ENCODE measurements around the gene SLC24A3.

Gene SLC24A3

DNA sequence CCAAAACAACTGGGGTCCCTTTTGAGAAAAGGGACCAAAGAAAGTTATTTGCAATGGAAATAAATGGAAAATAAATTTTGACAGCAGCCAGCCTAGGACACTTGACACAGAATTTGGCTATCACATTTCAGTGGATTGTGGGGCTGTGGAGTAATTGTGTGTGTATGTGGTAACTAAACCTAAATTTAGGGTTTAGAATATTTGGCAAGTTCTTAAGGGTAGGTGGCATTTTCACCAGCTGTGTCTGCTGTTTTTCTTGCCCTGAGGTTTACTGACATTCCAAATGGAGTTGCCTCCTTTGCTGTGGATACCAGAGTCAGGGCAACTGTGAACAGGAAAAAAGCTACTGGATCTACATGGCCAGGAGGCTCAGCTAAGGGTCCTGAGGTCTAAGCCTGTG is 270.9 kb downstream of the SLC24A3 start:
- Histone ChIP-seq H3K18ac (ENCODE audit: low read length) (no peak overlapping the region), H3K9ac (ENCODE audit: low read depth, low read length, poor library complexity) (no peak overlapping the region), H3K4ac (ENCODE audit: low read length) (no peak overlapping the region), H2AK5ac (ENCODE audit: low read depth, low read length) (no peak overlapping the region), H2BK120ac (ENCODE audit: low read depth, low read length) (no peak overlapping the region), H2BK12ac (ENCODE audit: low read length) (no peak overlapping the region), H4K8ac (ENCODE audit: low read depth, low read length) (no peak overlapping the region), H3K4me3 (ENCODE audit: low read length in 2 of 2) (no peak overlapping the region), H3K4me2 (ENCODE audit: insufficient read depth, low read length, poor library complexity, severe bottlenecking) (no peak overlapping the region), H4K91ac (ENCODE audit: low read depth, low read length, poor library complexity) (no peak overlapping the region), H2BK5ac (ENCODE audit: low read length) (no peak overlapping the region), H3K14ac (ENCODE audit: low read length) (no peak overlapping the region), H3K27me3 (ENCODE audit: control insufficient read depth in 3 of 3, insufficient read depth in 3 of 3, low read depth in 1 of 3, low read length in 3 of 3) (no peaks in the 10 kb centered on the region), H3K4me1 (ENCODE audit: control insufficient read depth in 2 of 2, insufficient read depth in 1 of 2, low read depth in 1 of 2, low read length in 2 of 2) (peaks cover 0 to 5% of the 10 kb centered on the region in 2 donors), H3K36me3 (replicated peaks in 1 of 2; ENCODE audit: control insufficient read depth in 2 of 2, insufficient read depth in 2 of 2, low read length in 2 of 2) (no peaks in the 10 kb centered on the region), H2AFZ (ENCODE audit: low read length) (no peak overlapping the region), H3K9me3 (replicated peaks in 1 of 2; ENCODE audit: control insufficient read depth in 2 of 2, insufficient read depth in 1 of 2, low read depth in 1 of 2, low read length in 2 of 2) (no peaks in the 10 kb centered on the region), H3K27ac (replicated peaks; ENCODE audit: low read length) (no peak overlapping the region), H3K79me1 (ENCODE audit: low read depth, low read length) (no peaks in the 10 kb centered on the region), H2BK15ac (ENCODE audit: low read length) (no peak overlapping the region), H3K23ac (ENCODE audit: low read depth, low read length, poor library complexity) (no peak overlapping the region)
- no peak for DNase-seq (ENCODE audit: low spot score)

GRCh38 chr20:19486446-19486845 is 274.0 kb downstream of the SLC24A3 start:
- Histone ChIP-seq H3K9ac (ENCODE audit: low read depth, low read length, poor library complexity) (no peak overlapping the region), H3K14ac (ENCODE audit: low read length) (no peak overlapping the region), H3K27me3 (ENCODE audit: control insufficient read depth in 3 of 3, insufficient read depth in 3 of 3, low read depth in 1 of 3, low read length in 3 of 3) (no peaks in the 10 kb centered on the region), H3K9me3 (replicated peaks in 1 of 2; ENCODE audit: control insufficient read depth in 2 of 2, insufficient read depth in 1 of 2, low read depth in 1 of 2, low read length in 2 of 2) (no peaks in the 10 kb centered on the region), H3K27ac (replicated peaks; ENCODE audit: low read length) (no peak overlapping the region), H4K91ac (ENCODE audit: low read depth, low read length, poor library complexity) (no peak overlapping the region), H2AFZ (ENCODE audit: low read length) (no peak overlapping the region), H2BK15ac (ENCODE audit: low read length) (no peak overlapping the region), H3K36me3 (replicated peaks in 1 of 2; ENCODE audit: control insufficient read depth in 2 of 2, insufficient read depth in 2 of 2, low read length in 2 of 2) (no peaks in the 10 kb centered on the region), H3K4ac (ENCODE audit: low read length) (no peak overlapping the region), H2BK120ac (ENCODE audit: low read depth, low read length) (no peak overlapping the region), H3K79me1 (ENCODE audit: low read depth, low read length) (no peaks in the 10 kb centered on the region), H3K4me3 (ENCODE audit: low read length in 2 of 2) (no peak overlapping the region), H2AK5ac (ENCODE audit: low read depth, low read length) (no peak overlapping the region), H3K23ac (ENCODE audit: low read depth, low read length, poor library complexity) (no peak overlapping the region), H2BK5ac (ENCODE audit: low read length) (no peak overlapping the region), H2BK12ac (ENCODE audit: low read length) (no peak overlapping the region), H3K4me1 (ENCODE audit: control insufficient read depth in 2 of 2, insufficient read depth in 1 of 2, low read depth in 1 of 2, low read length in 2 of 2) (peaks cover 0 to 2% of the 10 kb centered on the region in 2 donors), H3K18ac (ENCODE audit: low read length) (no peak overlapping the region), H3K4me2 (ENCODE audit: insufficient read depth, low read length, poor library complexity, severe bottlenecking) (no peak overlapping the region), H4K8ac (ENCODE audit: low read depth, low read length) (no peak overlapping the region)
- no CpG with 5 or more reads among the region's 2 CpGs for WGBS, 2 donors (ENCODE audit: extremely low coverage in 2 of 2, insufficient read length in 2 of 2, insufficient replicate concordance in 1 of 2)
- no peak for DNase-seq (ENCODE audit: low spot score)

GRCh38 chr20:19487420-19487819 is 275.0 kb downstream of the SLC24A3 start:
- Histone ChIP-seq H4K8ac (ENCODE audit: low read depth, low read length) (no peak overlapping the region), H3K4me2 (ENCODE audit: insufficient read depth, low read length, poor library complexity, severe bottlenecking) (no peak overlapping the region), H3K9me3 (replicated peaks in 1 of 2; ENCODE audit: control insufficient read depth in 2 of 2, insufficient read depth in 1 of 2, low read depth in 1 of 2, low read length in 2 of 2) (no peaks in the 10 kb centered on the region), H2BK120ac (ENCODE audit: low read depth, low read length) (no peak overlapping the region), H3K4ac (ENCODE audit: low read length) (no peak overlapping the region), H3K79me1 (ENCODE audit: low read depth, low read length) (no peaks in the 10 kb centered on the region), H4K91ac (ENCODE audit: low read depth, low read length, poor library complexity) (no peak overlapping the region), H2BK5ac (ENCODE audit: low read length) (no peak overlapping the region), H2AK5ac (ENCODE audit: low read depth, low read length) (no peak overlapping the region), H3K14ac (ENCODE audit: low read length) (no peak overlapping the region), H3K27ac (replicated peaks; ENCODE audit: low read length) (no peak overlapping the region), H3K4me3 (ENCODE audit: low read length in 2 of 2) (no peak overlapping the region), H3K27me3 (ENCODE audit: control insufficient read depth in 3 of 3, insufficient read depth in 3 of 3, low read depth in 1 of 3, low read length in 3 of 3) (no peaks in the 10 kb centered on the region), H3K9ac (ENCODE audit: low read depth, low read length, poor library complexity) (no peak overlapping the region), H3K36me3 (replicated peaks in 1 of 2; ENCODE audit: control insufficient read depth in 2 of 2, insufficient read depth in 2 of 2, low read length in 2 of 2) (no peaks in the 10 kb centered on the region), H3K18ac (ENCODE audit: low read length) (no peak overlapping the region), H3K23ac (ENCODE audit: low read depth, low read length, poor library complexity) (no peak overlapping the region), H2BK12ac (ENCODE audit: low read length) (no peak overlapping the region), H3K4me1 (ENCODE audit: control insufficient read depth in 2 of 2, insufficient read depth in 1 of 2, low read depth in 1 of 2, low read length in 2 of 2) (peaks cover 0 to 2% of the 10 kb centered on the region in 2 donors), H2AFZ (ENCODE audit: low read length) (no peak overlapping the region), H2BK15ac (ENCODE audit: low read length) (no peak overlapping the region)
- no peak for DNase-seq (ENCODE audit: low spot score)
- WGBS, 2 donors (ENCODE audit: extremely low coverage in 2 of 2, insufficient read length in 2 of 2, insufficient replicate concordance in 1 of 2) = no CpG with 5 or more reads among the region's 1 CpG

- Histone ChIP-seq H2BK120ac (ENCODE audit: low read depth, low read length) (no peak overlapping the region), H3K9me3 (replicated peaks in 1 of 2; ENCODE audit: control insufficient read depth in 2 of 2, insufficient read depth in 1 of 2, low read depth in 1 of 2, low read length in 2 of 2) (no peaks in the 10 kb centered on the region), H3K4me1 (ENCODE audit: control insufficient read depth in 2 of 2, insufficient read depth in 1 of 2, low read depth in 1 of 2, low read length in 2 of 2) (peaks cover 0 to 4% of the 10 kb centered on the region in 2 donors), H3K79me1 (ENCODE audit: low read depth, low read length) (no peaks in the 10 kb centered on the region), H3K9ac (ENCODE audit: low read depth, low read length, poor library complexity) (no peak overlapping the region), H3K14ac (ENCODE audit: low read length) (no peak overlapping the region), H3K4me3 (ENCODE audit: low read length in 2 of 2) (no peak overlapping the region), H2BK15ac (ENCODE audit: low read length) (no peak overlapping the region), H3K4ac (ENCODE audit: low read length) (no peak overlapping the region), H2AFZ (ENCODE audit: low read length) (no peak overlapping the region), H3K18ac (ENCODE audit: low read length) (no peak overlapping the region), H3K4me2 (ENCODE audit: insufficient read depth, low read length, poor library complexity, severe bottlenecking) (no peak overlapping the region), H3K27me3 (ENCODE audit: control insufficient read depth in 3 of 3, insufficient read depth in 3 of 3, low read depth in 1 of 3, low read length in 3 of 3) (no peaks in the 10 kb centered on the region), H2BK5ac (ENCODE audit: low read length) (no peak overlapping the region), H2AK5ac (ENCODE audit: low read depth, low read length) (no peak overlapping the region), H3K27ac (replicated peaks; ENCODE audit: low read length) (no peak overlapping the region), H3K36me3 (replicated peaks in 1 of 2; ENCODE audit: control insufficient read depth in 2 of 2, insufficient read depth in 2 of 2, low read length in 2 of 2) (no peaks in the 10 kb centered on the region), H4K8ac (ENCODE audit: low read depth, low read length) (no peak overlapping the region), H3K23ac (ENCODE audit: low read depth, low read length, poor library complexity) (no peak overlapping the region), H4K91ac (ENCODE audit: low read depth, low read length, poor library complexity) (no peak overlapping the region), H2BK12ac (ENCODE audit: low read length) (no peak overlapping the region)
- DNase-seq (ENCODE audit: low spot score) = no peak
- WGBS, 2 donors (ENCODE audit: extremely low coverage in 2 of 2, insufficient read length in 2 of 2, insufficient replicate concordance in 1 of 2) = no CpG with 5 or more reads among the region's 4 CpGs
Measured at GRCh38 chr20:19491241-19491640, 278.8 kb downstream of the SLC24A3 start.
